ENCODE measurements around the gene METTL2B.
A peak's percentile ranks its signal among the peaks of the same experiment; 100 is the strongest.
"Not testable (repeated sequence)": the region's sequence is repeated elsewhere in the genome, so short reads cannot be mapped to it uniquely, and the experiment has no call there.

Gene METTL2B

DNA sequence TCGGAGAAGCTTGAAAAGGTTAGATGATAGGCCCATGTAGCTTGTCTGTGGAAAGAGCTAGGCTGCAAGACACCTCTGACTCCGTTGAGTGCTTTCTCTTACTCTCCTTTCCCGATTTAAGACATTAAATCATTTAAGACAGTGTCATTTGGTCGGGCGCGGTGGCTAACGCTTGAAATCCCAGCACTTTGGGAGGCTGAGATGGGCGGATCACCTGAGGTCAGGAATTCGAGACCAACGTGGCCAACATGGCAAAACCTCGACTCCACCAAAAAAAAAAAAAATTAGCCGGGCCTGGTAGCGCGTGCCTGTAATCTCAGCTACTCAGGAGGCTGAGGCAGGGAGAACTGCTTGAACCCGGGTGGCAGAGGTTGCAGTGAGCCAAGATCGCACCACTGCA, 52.6 kb downstream of the METTL2B start:
- not testable (repeated sequence) for DNase-seq

GRCh38 chr7:128530121-128530854, 53.7 kb downstream of the METTL2B start:
- DNase-seq = peak; percentile 44

- no peak for DNase-seq
Measured at GRCh38 chr7:128530855-128531104, 54.2 kb downstream of the METTL2B start.

DNA sequence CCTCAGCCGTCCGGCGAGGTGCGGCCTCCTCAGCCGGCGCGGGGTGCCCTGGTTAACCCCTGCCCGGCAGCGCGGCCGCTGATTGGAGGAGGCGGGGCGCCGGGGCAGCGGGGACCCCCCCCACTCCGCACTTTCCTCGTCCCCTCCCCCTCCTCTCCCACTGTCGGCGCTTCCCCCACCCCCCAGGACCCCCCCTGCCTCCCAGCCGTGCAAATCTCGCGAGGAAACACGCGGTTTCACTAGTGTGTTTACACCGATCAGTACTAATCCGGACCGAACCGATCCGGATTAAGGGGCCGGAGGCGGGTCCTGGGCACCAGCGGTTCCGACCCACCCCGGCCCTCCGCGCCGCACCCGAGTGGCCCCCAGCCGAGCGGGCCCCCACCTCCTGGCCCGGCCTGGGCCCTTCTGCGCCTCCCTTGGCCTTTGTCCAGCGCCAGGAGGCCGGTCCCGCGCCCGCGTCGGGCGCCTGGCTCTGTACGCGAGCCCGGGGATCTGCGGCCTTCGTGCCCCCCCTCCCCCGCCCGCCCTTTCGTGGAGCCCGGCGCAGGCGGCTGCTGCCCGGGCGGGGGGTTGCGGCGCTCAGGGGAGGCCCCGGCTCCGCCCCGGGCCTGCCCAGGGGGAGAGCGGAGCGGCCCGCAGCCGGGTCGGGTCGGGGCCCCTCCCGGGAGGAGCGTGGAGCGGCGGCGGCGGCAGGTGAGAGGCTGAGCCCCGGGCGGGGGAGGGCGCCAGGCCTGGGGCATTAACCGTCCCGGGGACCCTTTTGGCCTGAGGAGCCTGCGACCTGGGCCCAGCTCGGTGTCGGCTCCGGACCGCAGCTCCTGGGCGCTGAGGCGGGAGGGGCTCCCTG, 54.8 kb downstream of the METTL2B start:
- DNase-seq = peak; percentile 66

DNA sequence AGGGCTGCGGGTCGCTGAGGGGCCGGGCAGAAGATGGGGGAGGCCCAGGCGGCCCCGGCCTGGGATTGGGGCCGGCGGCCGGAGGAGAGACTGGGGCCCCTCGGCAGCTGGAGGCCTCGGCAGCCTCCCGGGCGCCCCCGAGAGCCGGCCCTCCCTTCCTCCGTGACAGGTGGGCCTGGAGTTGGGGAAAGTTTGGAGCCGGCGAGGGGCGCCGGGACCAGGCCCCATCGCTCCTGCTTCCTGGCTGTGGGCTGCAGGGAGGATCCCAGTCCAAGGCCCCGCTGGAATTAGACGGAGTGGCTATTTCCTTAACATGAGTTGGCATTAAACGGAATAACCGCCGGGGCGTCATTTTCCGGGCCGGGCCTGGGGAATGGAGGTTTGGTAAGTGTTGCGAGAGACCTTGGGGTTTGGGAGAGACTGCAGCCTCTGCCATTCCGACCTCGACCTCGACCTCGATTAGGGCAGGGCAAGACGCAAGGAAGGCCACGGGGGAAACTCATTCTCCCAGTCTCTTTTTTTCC, 55.5 kb downstream of the METTL2B start:
- DNase-seq = peak; percentile 26

DNA sequence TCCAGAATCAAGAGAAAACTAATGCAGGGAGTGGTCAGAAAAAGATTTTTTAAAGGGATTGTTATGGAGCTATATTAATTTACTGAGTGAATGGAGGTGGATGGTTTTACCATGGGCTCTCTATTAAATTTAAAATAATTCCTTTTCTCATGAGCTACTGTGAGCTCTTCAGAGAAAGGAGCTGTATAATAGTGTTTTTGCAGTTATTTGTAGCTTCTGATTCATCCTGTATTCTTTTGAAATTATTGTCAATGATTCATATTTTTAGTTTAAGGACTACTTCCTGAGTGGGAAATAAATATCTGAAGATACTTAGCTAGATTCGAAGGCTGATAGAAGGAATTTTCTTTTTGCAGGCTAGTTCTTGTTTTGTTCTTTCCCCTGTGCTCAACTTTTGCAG, 56.4 kb downstream of the METTL2B start:
- not testable (repeated sequence) for DNase-seq

DNA sequence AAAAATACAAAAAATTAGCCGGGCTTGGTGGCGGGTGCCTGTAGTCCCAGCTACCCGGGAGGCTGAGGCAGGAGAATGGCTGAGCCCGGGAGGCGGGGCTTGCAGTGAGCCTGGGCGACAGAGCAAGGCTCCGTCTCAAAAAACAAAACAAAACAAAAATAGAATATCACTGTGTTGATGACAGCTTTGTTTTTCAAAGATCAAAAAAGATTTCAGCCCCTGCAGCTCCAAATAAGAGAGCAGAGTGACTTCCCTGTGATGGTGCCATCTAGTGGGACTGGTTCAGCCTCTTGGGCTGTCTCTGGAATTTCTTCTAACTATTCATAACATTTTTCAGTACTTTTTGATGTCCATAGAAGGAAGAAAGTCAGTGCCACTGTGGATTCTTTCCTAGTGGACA, 60.9 kb downstream of the METTL2B start:
- not testable (repeated sequence) for DNase-seq

DNA sequence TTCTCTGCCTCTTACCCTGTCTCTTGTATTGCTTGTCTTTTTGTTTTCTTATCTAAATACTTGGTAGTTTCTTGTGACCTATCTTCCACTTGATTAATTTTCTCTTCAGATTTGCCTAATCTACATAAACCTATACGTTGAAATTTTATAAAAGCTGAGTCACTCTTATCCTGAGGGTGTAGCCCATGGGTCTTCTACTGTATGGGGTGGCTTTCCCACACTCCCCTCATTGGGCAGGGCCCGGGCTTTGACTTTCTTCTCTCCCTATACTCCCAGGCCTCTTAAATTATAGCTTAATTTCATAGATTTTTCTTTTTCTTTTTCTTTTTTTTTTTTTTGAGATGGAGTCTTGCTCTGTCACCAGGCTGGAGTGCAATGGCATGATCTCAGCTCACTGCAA, 66.0 kb downstream of the METTL2B start:
- DNase-seq = not testable (repeated sequence)

- not testable (repeated sequence) for DNase-seq
Measured at GRCh38 chr7:128543300-128543699, 66.8 kb downstream of the METTL2B start.

GRCh38 chr7:128546319-128546851, 69.8 kb downstream of the METTL2B start:
- DNase-seq = not testable (repeated sequence)

- DNase-seq = no peak
Measured at GRCh38 chr7:128550920-128551319, 74.4 kb downstream of the METTL2B start.

- DNase-seq = not testable (repeated sequence)
Measured at GRCh38 chr7:128554394-128554793, 77.8 kb downstream of the METTL2B start.
